GM11168 (cell line): ENCODE results near the gene WFIKKN1.

ENCODE experiments used
- in situ Hi-C: fragments of 300-500 bp; cut with MboI; formaldehyde crosslinking; loops from one replicate; pipeline ENCODE4 v1.12.0; 2022; ENCODE audit warnings: low sequenced_read_pairs; ENCODE audit not compliant: unreplicated experiment

Gene WFIKKN1

DNA sequence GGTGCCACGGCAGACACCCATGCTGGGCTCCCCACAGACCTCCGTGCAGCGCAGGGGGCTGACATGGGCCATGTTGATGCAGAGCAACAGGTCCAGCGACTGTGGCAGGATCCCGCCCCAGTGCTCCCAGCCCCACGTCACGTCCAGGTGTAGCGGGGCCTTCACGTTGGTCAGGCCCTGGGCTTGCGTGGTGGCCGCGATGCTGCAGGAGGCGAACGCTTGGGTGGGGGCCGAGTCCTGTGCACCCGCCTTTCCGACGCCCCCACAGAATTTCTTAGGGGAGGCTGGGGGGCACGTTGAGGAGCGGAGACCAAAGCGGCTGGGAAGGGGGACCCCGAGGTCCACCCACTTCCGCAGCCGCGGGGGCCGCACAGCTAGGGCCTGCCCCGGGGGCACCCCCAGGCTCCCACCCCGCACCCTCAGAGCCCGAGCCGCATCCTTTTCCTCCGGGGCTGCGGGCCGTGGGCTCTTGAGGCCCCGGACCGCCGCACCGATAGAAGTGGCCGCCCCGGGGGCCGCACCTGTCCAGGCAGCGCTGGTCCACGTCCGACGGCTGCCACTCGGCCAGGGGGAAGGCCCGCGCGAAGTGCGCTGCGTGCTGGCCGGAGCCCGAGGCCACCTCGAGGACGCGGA, 4.9 kb downstream of the WFIKKN1 start:
- in situ Hi-C loops = no loop called here

DNA sequence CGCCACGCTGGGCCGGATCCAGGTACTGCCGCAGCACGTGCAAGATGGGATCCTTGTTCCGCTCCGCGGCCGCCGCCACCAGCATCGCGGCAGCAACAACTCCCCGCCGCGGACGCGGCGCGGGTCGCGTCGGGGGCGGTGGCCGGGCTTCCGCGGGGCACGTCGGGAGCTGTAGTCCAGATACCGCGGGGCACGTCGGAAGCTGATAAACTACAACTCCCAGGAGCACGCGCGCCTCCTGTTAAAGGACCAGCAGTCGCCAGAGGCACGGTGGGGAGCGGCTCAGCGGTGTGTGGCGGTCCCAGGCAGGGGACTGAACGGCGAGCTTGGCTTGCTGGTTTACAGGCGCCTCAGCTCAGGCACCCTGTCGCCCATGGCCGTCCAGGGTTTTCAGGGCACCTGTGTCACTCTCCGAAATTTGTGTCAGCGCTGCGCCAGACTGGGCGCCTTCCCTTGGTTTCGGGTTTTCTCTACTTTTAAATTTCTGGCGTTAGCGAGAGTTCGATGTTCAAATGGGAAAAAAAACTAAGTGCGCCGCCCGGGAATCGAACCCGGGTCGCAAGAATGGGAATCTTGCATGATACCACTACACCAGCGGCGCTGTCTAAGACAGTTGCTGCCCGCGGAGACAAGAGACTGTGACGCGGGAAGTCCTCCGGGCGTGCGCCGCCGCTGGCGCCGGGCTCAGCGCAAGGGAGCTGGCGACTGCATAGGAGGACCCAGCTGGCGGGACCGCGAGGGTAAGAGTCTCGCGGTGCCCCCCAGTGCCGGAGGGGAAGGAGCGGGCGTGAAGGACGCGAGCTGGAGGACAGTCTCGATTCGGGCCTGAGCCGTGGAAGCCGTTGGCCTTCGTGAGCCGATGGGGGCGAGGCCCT, 5.7 kb downstream of the WFIKKN1 start, which contains the start of gene METTL26:
TSS of gene METTL26 (minus strand) at position 100 of the 875 bp plus-strand sequence. CDS start at position 85, 15 bp downstream.
- in situ Hi-C loops = no loop called here

GRCh38 chr16:637081-638018, 6.6 kb downstream of the WFIKKN1 start:
- in situ Hi-C loops = no loop called here

DNA sequence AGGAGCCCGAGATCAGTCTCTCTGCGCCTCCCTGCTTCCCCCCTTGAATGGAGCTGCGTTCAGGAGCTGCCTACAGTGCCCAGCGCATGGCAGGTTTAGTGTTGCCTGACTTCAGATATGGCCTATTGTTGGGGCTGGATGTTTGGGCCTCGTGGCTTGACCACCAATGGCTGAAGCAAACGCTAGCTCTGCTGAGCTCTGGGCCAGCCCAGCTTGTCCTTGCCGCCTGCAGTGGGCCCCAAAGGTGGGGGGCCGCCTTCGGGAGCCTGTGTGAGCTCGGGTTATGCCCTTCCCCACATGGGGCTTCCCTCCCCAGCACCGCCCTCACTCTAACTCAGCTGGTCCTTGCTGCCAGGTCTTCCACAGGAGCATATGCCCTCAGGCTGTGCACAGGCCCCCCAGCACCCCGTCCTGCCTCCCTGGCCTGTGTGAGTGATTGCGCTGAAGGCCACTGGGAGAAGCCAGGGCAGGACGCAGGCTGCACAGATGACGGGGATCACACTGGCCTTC, 7.3 kb downstream of the WFIKKN1 start:
- in situ Hi-C loops = no loop called here

DNA sequence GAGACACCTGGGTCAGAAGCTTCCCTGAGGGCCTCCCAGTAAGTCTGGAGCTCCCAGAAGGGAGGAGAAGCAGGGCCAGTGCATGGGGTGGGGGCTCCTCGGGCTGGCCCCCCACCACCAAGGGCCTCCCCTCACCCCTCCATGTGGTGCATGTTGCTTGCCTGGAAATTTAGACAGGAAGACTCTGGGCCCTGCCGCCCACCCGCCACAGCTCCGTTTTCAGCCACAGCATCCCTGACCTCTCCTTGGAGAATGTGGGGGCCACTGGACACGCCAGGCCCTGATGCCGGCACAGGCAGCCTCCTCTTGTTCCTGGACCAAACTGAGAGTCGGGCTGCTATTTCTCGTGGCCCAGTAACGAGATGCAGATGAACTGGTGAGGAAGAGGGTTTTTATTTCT, 8.1 kb downstream of the WFIKKN1 start:
- in situ Hi-C loops = no loop called here

DNA sequence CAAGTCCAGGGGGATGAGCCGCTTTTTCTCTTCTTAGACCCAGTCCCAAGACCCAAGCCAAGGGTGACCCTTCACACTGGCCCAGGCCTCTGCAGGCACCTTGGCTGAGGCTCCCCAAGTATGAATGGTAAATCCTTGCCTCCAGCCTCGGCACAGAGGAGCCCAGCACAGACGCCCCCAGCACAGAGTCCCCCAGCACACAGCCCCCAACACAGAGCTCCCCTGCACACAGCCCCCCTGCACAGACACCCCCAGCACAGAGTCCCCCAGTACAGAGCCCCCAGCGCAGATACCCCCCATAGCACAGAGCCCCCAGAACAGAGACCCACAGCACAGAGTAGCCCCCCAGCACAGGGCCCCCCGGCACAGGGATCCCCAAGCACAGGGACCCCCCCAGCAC, 9.8 kb downstream of the WFIKKN1 start:
- in situ Hi-C loops = no loop called here

DNA sequence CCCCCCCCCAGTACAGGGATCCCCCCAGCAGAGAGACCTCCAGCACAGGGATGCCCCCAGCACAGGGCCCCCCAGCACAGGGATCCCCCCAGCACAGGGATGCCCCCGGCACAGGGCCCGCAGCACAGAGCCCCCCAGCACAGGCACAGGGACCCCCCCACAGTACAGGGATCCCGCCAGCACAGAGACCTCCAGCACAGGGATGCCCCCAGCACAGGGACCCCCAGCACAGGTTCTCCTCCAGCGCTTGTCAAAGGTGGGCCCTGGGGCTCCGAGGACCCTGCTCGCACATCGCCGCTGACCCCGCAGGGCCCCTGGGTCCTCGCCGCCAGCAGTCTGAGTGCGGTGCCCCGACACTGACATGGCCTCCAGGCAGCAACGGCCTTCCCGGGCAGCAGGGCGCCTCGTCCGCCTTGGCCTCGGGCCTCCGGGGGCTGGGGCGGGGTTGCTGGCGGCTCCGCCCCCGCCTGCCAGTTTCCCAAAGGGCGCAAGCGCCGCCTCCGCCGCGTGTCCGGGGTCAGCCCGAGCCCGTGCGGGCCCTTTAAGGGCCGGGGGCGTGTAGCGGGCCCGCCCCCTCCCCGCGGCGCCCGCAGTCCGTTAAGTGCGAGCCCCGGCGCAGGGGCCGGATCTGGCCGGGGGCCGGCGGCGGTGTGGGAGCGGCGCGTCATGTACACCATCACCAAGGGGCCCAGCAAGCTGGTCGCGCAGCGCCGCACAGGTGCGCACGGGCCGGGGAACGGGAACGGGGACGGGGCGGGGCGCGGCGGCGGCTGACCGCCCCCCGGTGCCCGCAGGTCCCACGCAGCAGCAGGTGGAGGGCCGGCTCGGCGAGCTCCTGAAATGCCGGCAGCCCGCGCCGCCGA, 10.8 kb downstream of the WFIKKN1 start, which contains the start of gene MCRIP2:
TSS of gene MCRIP2 (plus strand) at position 503 of the 863 bp plus-strand sequence. CDS start at position 667, 164 bp downstream.
- in situ Hi-C loops = no loop called here

GRCh38 chr16:642189-643049, 11.6 kb downstream of the WFIKKN1 start:
- in situ Hi-C loops = no loop called here

- in situ Hi-C loops = no loop called here
Observed at GRCh38 chr16:643050-643368, 12.2 kb downstream of the WFIKKN1 start.

GRCh38 chr16:644556-644955, 13.8 kb downstream of the WFIKKN1 start:
- in situ Hi-C loops = no loop called here

DNA sequence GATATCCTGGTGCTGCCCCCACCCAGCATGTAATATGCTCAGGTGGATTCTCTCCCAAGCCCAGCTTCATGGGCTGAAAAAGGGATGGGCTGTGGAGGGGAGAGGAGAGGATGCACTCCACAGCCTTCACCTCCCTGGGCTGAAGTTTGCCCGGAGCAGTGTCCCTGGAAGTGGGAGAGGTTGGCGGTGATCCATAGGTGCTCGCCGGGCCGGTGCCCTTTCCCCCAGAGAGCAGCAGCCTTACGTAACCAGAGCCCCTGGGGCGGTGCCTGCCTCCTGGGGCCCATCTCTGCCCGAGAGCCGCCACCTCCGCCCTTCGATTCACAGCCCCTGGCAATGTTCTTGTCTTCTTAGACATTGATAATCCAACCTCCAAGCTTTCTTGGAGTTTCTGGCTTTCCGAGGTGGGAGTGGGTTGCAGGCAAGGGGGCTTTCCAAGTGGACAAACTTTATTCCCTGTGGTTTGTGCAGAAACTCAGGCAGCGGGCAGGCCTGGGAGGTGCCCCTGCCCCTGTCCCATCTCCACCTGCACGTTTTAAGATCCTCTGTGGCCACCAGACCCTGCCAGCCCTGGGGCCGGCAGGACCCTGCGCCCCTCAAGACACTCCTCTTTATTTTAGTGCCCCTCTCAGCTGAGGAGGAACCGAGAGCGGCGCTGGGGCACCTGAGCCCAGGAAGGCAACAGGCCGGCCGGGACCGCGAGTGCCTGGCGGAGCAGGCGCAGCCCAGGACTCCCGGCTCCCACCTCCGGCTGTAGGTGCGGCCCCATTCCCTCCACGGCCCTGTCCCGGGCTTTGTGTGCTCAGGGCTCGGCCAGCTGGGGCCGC, 15.3 kb downstream of the WFIKKN1 start:
- in situ Hi-C loops = no loop called here

GRCh38 chr16:646679-647172, 15.9 kb downstream of the WFIKKN1 start:
- in situ Hi-C loops = no loop called here

GRCh38 chr16:647173-647902, 16.6 kb downstream of the WFIKKN1 start:
- in situ Hi-C loops = no loop called here

- in situ Hi-C loops = no loop called here
Observed at GRCh38 chr16:648071-648780, 17.4 kb downstream of the WFIKKN1 start.

- in situ Hi-C loops = no loop called here
Observed at GRCh38 chr16:648781-649589, 18.2 kb downstream of the WFIKKN1 start, which contains the start of gene WDR90. Gene WDR90 (plus strand): TSS chr16:649365. CDS start chr16:649417, 52 bp downstream.
